Fibroblast of the aortic adventitia (primary cell): Measurements from ENCODE around the gene C11orf52. TPM values are rescaled to one million over a fixed set of nuclear protein-coding genes. Genes with fewer than 3 reads are reported as not detected.

ENCODE experiments used
- DNase-seq: peaks from one replicate; pipeline ENCODE4 v3.0.0-alpha.2; 2010; ENCODE audit warnings: low read depth
- H3K4me3 ChIP-seq: 2 replicates; pipeline ENCODE4 v1.5.1; 2011; ENCODE audit warnings: low read depth, mild to moderate bottlenecking, control low read depth, low read length, moderate library complexity
- CTCF ChIP-seq: IDR thresholded peaks from 2 replicates; pipeline ENCODE4 v1.5.1; 2011; ENCODE audit warnings: mild to moderate bottlenecking, low read length, control low read depth, inconsistent platforms; ENCODE audit not compliant: insufficient read depth
- total RNA-seq: library from RNA; depleted of rRNA; stranded (reverse); fragments of >200 nt; gene quantifications from 2 replicates; pipeline ENCODE4 v1.2.3, GENCODE V29; 2012; ENCODE audit warnings: low replicate concordance

Gene C11orf52
- total RNA-seq, 1 donor, result 0.63 TPM

- no peak for TF ChIP-seq CTCF
- peak overlapping the region; percentile 55 for H3K4me3 ChIP-seq
- no peak for DNase-seq
Observed at GRCh38 chr11:111913031-111913861, 5.5 kb upstream of the C11orf52 start.

GRCh38 chr11:111913997-111914396 is 4.7 kb upstream of the C11orf52 start:
- peak overlapping the region; percentile 55 for H3K4me3 ChIP-seq
- DNase-seq, result peak; percentile 86

GRCh38 chr11:111916768-111917167 is 1.9 kb upstream of the C11orf52 start:
- DNase-seq, result no peak
- no peak for TF ChIP-seq CTCF
- H3K4me3 ChIP-seq, result no peak overlapping the region

More at GRCh38 chr11:111913997-111914396, 4.7 kb upstream of the C11orf52 start:
- TF ChIP-seq CTCF, result no peak

- no peak for DNase-seq
- no peak for TF ChIP-seq CTCF
- H3K4me3 ChIP-seq, result no peak overlapping the region
Observed at GRCh38 chr11:111917312-111917711, 1.4 kb upstream of the C11orf52 start.

GRCh38 chr11:111917788-111918187 is 925 bp upstream of the C11orf52 start:
- no peak for TF ChIP-seq CTCF
- no peak for DNase-seq
- no peak overlapping the region for H3K4me3 ChIP-seq

- no peak overlapping the region for H3K4me3 ChIP-seq
- TF ChIP-seq CTCF, result no peak
- DNase-seq, result no peak
Observed at GRCh38 chr11:111920908-111921307, 2.2 kb downstream of the C11orf52 start.
